Spleen (tissue), 7 donors: ENCODE results near the gene LTB.

ENCODE experiments used
- POLR2A ChIP-seq, 3 donors: fragments of 450-650 bp; IDR thresholded peaks; one replicate each; pipeline ENCODE4 v1.5.1; 2017; ENCODE audit warnings: antibody characterized with exemption in 3 of 3, mild to moderate bottlenecking in 1 of 3
- POLR2AphosphoS5 ChIP-seq, 3 donors: sonication (generic); formaldehyde crosslinking; IDR thresholded peaks; one replicate each; pipeline ENCODE4 v1.5.1; 2017; ENCODE audit warnings: antibody characterized with exemption in 3 of 3
- TF ChIP-seq, protein P1 (sequence below), 11 experiments: fragments of 200-600 bp in 7 of 11; fragments of 450-650 bp in 4 of 11; sonication (generic) in 4 of 11; IDR thresholded peaks in 8 of 11; conservative IDR thresholded peaks in 3 of 11; 1 replicate in 7 of 11; 2 replicates in 4 of 11; pipeline versions ENCODE4 v1.4.0 to v1.8.0; 2016 to 2021; ENCODE audit warnings: antibody characterized with exemption in 11 of 11, inconsistent platforms in 4 of 11, mild to moderate bottlenecking in 1 of 11
- donor health status: DM: no; HTN: no; CAD: no; lungs with moderate emphysema.
- donor health status: DM: no; HTN: no; CAD: no.
- donor health status: DM: no; HTN: no; CAD: no.

DNA sequence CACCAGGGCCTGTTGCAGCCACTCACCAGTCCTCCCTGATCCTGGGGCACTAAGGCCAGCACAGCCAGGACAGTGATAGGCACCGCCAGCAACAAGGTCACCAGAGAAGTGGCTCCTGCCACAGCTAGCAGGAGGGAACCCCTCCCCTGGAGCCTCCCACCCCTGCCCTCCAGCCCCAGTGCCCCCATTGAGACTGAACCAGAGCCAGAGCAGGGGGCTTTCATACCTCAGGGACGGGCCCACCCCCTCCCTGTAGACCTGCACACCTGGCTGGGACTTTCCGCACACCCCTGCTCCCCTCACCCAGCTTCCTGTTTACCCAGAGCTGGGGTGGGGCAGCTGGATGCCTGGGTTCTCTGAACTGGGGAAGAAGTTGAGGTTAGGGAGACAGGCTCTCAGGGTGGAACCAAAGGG lies at the start of gene LTB:
- TF ChIP-seq POLR2A (IDR thresholded peaks at IDR 0.05): peak in 1 of 3 donors; percentile 60
- TF ChIP-seq, protein P1, sequence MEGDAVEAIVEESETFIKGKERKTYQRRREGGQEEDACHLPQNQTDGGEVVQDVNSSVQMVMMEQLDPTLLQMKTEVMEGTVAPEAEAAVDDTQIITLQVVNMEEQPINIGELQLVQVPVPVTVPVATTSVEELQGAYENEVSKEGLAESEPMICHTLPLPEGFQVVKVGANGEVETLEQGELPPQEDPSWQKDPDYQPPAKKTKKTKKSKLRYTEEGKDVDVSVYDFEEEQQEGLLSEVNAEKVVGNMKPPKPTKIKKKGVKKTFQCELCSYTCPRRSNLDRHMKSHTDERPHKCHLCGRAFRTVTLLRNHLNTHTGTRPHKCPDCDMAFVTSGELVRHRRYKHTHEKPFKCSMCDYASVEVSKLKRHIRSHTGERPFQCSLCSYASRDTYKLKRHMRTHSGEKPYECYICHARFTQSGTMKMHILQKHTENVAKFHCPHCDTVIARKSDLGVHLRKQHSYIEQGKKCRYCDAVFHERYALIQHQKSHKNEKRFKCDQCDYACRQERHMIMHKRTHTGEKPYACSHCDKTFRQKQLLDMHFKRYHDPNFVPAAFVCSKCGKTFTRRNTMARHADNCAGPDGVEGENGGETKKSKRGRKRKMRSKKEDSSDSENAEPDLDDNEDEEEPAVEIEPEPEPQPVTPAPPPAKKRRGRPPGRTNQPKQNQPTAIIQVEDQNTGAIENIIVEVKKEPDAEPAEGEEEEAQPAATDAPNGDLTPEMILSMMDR (IDR thresholded peaks at IDR 0.05 in 8 of 11, conservative IDR thresholded peaks at IDR 0.05 in 3 of 11): no peak
- TF ChIP-seq POLR2AphosphoS5 (IDR thresholded peaks at IDR 0.05): peak; percentile 78 to 87 (median 81)
